Spleen (tissue), 11 donors: ENCODE measurements around the gene FGF14. TPM values are rescaled to one million over a fixed set of nuclear protein-coding genes. Genes with fewer than 3 reads are reported as not detected.

ENCODE experiments used
- DNase-seq: peaks from one replicate; pipeline ENCODE4 v3.0.0-alpha.2; 2020
- H3K27ac ChIP-seq, 8 donors: fragments of 200-600 bp; sonication (generic) in 7 of 8; 1 replicate in 4 of 8; 2 replicates in 4 of 8; pipeline versions ENCODE4 v1.5.0 to v1.8.0; 2016 to 2021; ENCODE audit warnings: inconsistent platforms in 4 of 8, mild to moderate bottlenecking in 4 of 8, moderate library complexity in 1 of 8
- H3K27me3 ChIP-seq, 7 donors: fragments of 200-600 bp; sonication (generic) in 6 of 7; replicated peaks in 1 of 7; 1 replicate in 4 of 7; 2 replicates in 3 of 7; pipeline versions ENCODE4 v1.5.0 to v1.8.0; 2016 to 2021; ENCODE audit warnings: inconsistent platforms in 3 of 7, mild to moderate bottlenecking in 1 of 7
- H3K36me3 ChIP-seq, 6 donors: fragments of 200-600 bp; sonication (generic) in 5 of 6; 1 replicate in 4 of 6; 2 replicates in 2 of 6; pipeline versions ENCODE4 v1.5.0 to v1.8.0; 2016 to 2021; ENCODE audit warnings: inconsistent platforms in 2 of 6
- H3K4me1 ChIP-seq, 6 donors: fragments of 200-600 bp; sonication (generic) in 5 of 6; 1 replicate in 3 of 6; 2 replicates in 3 of 6; pipeline versions ENCODE4 v1.5.0 to v1.8.0; 2016 to 2021; ENCODE audit warnings: inconsistent platforms in 3 of 6
- H3K4me3 ChIP-seq, 8 donors: fragments of 200-600 bp; sonication (generic) in 7 of 8; 1 replicate in 4 of 8; 2 replicates in 4 of 8; pipeline versions ENCODE4 v1.5.0 to v1.8.0; 2016 to 2021; ENCODE audit warnings: inconsistent platforms in 4 of 8, mild to moderate bottlenecking in 4 of 8, moderate library complexity in 2 of 8
- H3K9me3 ChIP-seq, 8 donors: fragments of 200-600 bp; sonication (generic) in 7 of 8; 1 replicate in 4 of 8; 2 replicates in 4 of 8; pipeline versions ENCODE4 v1.5.0 to v1.8.0; 2016 to 2021; ENCODE audit warnings: inconsistent platforms in 4 of 8
- POLR2A ChIP-seq, 3 donors: fragments of 450-650 bp; IDR thresholded peaks; one replicate each; pipeline ENCODE4 v1.5.1; 2017; ENCODE audit warnings: antibody characterized with exemption in 3 of 3, mild to moderate bottlenecking in 1 of 3
- POLR2AphosphoS5 ChIP-seq, 3 donors: sonication (generic); formaldehyde crosslinking; IDR thresholded peaks; one replicate each; pipeline ENCODE4 v1.5.1; 2017; ENCODE audit warnings: antibody characterized with exemption in 3 of 3
- WGBS, 5 donors: extraction: QIAGEN DNeasy Blood & Tissue Kit in 3 of 5; methylation state at CpG; one replicate each; pipeline versions ENCODE4 v1.1.5 to v1.1.7; 2013 to 2018; 5-methylcytosine and 5-hydroxymethylcytosine counted together
- intact Hi-C: fragments of 100-400 bp; cut with DNase I; formaldehyde crosslinking; loops from one replicate; pipeline ENCODE4 v1.15.0; 2023; ENCODE audit warnings: low total_unique reads
- polyA plus RNA-seq, 3 donors: library from polyadenylated mRNA; stranded (reverse); fragments of 200-250 nt; gene quantifications; one replicate each; pipeline ENCODE4 v1.2.1, GENCODE V29; 2013
- total RNA-seq, 7 donors: library from RNA; depleted of rRNA in 3 of 7; stranded (reverse); fragments of >200 nt in 3 of 7; fragmentation: NEBNext Ultra II Directional in 4 of 7; extraction: Animal tissue kit (Norgen Biotek cat#: 25700) in 4 of 7; gene quantifications; one replicate each; pipeline versions ENCODE4 v1.1.0 to v1.2.1, GENCODE V29; 2016 to 2021
- TF ChIP-seq, protein P1 (sequence below), 11 experiments: fragments of 200-600 bp in 7 of 11; fragments of 450-650 bp in 4 of 11; sonication (generic) in 4 of 11; IDR thresholded peaks in 8 of 11; conservative IDR thresholded peaks in 3 of 11; 1 replicate in 7 of 11; 2 replicates in 4 of 11; pipeline versions ENCODE4 v1.4.0 to v1.8.0; 2016 to 2021; ENCODE audit warnings: antibody characterized with exemption in 11 of 11, inconsistent platforms in 4 of 11, mild to moderate bottlenecking in 1 of 11
- donor health status: healthy with polysubstance abuse.
- donor health status: DM: no; HTN: no; CAD: no; lungs with moderate emphysema.
- donor health status: DM: no; HTN: no; CAD: no.
- donor health status: Bipolar disorder and iron deficiency.
- donor health status: healthy.
- donor health status: DM: no; HTN: no; CAD: no.
- donor health status: DM: yes; HTN: yes; CAD: no.

The FGF14 gene
- total and polyA plus RNA-seq, 10 donors: 0.03 to 1.1 (median 0.05) TPM; not detected in 3

DNA sequence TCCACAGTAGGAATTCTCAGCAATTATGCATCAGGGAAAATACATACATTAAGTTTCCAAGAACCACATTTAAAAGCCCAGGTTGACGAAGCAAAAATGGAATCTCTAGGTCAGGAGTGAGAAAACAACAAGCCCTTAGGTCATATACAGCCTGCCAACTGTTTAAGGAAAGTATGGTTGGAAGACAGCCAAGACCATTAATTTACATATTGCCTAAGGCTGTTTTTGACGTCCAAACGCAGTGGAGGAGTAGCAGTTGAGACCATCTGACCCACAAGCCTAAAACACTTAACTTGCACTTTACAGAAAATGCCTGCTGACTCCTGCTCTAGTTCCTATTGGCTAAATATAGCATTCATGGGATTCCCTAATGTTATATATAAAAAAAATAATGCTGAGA is 650.4 kb downstream of the FGF14 start:
- Histone ChIP-seq H3K27ac (no peak overlapping the region), H3K4me3 (no peak overlapping the region), H3K27me3 (peaks cover 0 to 7% (median 0%) of the 10 kb centered on the region in 7 donors), H3K36me3 (no peaks in the 10 kb centered on the region), H3K4me1 (no peaks in the 10 kb centered on the region), H3K9me3 (no peaks in the 10 kb centered on the region)
- TF ChIP-seq POLR2A (IDR thresholded peaks at IDR 0.05): no peak
- no peak for TF ChIP-seq POLR2AphosphoS5 (IDR thresholded peaks at IDR 0.05)
- TF ChIP-seq, protein P1, sequence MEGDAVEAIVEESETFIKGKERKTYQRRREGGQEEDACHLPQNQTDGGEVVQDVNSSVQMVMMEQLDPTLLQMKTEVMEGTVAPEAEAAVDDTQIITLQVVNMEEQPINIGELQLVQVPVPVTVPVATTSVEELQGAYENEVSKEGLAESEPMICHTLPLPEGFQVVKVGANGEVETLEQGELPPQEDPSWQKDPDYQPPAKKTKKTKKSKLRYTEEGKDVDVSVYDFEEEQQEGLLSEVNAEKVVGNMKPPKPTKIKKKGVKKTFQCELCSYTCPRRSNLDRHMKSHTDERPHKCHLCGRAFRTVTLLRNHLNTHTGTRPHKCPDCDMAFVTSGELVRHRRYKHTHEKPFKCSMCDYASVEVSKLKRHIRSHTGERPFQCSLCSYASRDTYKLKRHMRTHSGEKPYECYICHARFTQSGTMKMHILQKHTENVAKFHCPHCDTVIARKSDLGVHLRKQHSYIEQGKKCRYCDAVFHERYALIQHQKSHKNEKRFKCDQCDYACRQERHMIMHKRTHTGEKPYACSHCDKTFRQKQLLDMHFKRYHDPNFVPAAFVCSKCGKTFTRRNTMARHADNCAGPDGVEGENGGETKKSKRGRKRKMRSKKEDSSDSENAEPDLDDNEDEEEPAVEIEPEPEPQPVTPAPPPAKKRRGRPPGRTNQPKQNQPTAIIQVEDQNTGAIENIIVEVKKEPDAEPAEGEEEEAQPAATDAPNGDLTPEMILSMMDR (IDR thresholded peaks at IDR 0.05 in 8 of 11, conservative IDR thresholded peaks at IDR 0.05 in 3 of 11): no peak
- 5 to 12% (median 9%) methylated on average over 3 of the region's 3 CpGs for WGBS, 5 donors
- intact Hi-C loops: no loop called here
- DNase-seq: no peak

DNA sequence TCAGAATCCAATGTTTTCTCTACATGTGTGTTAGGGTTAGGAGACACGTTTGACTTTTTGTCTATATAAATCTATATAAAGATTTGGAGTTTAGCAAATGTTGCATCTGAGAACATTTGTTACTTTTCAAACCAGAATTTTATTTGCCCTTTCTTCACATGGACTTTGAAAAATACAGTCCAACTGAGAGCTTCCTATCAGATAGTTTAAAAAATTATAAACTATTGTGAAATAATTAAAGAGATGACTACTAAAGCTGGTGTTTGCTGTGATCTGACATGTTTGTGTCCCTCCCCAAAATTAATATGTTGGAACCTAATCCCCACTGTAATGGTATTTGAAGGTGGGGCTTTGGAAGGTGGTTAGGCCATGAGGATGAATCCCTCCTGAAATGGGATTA is 652.3 kb downstream of the FGF14 start:
- 81 to 94% (median 92%) methylated on average over 1 of the region's 1 CpG for WGBS, 5 donors
- no peaks in the 10 kb centered on the region for H3K9me3 ChIP-seq
- no peak for DNase-seq
- intact Hi-C loops: no loop called here
- TF ChIP-seq POLR2A (IDR thresholded peaks at IDR 0.05): no peak
- TF ChIP-seq POLR2AphosphoS5 (IDR thresholded peaks at IDR 0.05): no peak
- TF ChIP-seq, protein P1 (IDR thresholded peaks at IDR 0.05 in 8 of 11, conservative IDR thresholded peaks at IDR 0.05 in 3 of 11): no peak
- no peak overlapping the region for H3K27ac ChIP-seq
- H3K4me3 ChIP-seq: no peak overlapping the region
- H3K36me3 ChIP-seq: no peaks in the 10 kb centered on the region
- H3K4me1 ChIP-seq: no peaks in the 10 kb centered on the region
- H3K27me3 ChIP-seq: peaks cover 0 to 5% (median 0%) of the 10 kb centered on the region in 7 donors

DNA sequence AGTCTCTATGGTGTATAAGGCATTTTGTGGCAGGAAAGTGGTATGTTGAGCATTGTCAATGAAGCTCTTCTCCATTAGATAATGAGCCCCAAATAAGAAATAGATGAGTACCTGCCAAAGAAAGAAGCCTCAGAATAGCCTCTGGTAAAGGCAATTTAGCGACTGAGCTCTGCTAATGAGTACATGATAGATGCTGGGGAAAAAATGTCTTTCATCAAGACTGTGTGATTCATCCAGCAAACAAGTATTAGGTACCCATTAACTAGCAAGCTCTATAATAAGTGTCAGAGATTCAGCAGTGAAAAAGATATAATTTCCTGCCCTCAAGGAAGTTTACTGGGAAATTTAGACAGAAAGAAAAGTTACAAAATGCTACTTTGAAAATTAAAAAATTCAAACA is 654.8 kb downstream of the FGF14 start:
- no peaks in the 10 kb centered on the region for H3K9me3 ChIP-seq
- H3K4me3 ChIP-seq: no peak overlapping the region
- no peaks in the 10 kb centered on the region for H3K4me1 ChIP-seq
- H3K36me3 ChIP-seq: no peaks in the 10 kb centered on the region
- DNase-seq: no peak
- intact Hi-C loops: no loop called here
- no peak overlapping the region for H3K27ac ChIP-seq
- peaks cover 0 to 5% (median 0%) of the 10 kb centered on the region in 7 donors for H3K27me3 ChIP-seq
- WGBS, 5 donors: 85 to 93% (median 90%) methylated on average over 1 of the region's 1 CpG
- TF ChIP-seq, protein P1 (IDR thresholded peaks at IDR 0.05 in 8 of 11, conservative IDR thresholded peaks at IDR 0.05 in 3 of 11): no peak
- TF ChIP-seq POLR2AphosphoS5 (IDR thresholded peaks at IDR 0.05) (no peak), POLR2A (IDR thresholded peaks at IDR 0.05) (no peak)

DNA sequence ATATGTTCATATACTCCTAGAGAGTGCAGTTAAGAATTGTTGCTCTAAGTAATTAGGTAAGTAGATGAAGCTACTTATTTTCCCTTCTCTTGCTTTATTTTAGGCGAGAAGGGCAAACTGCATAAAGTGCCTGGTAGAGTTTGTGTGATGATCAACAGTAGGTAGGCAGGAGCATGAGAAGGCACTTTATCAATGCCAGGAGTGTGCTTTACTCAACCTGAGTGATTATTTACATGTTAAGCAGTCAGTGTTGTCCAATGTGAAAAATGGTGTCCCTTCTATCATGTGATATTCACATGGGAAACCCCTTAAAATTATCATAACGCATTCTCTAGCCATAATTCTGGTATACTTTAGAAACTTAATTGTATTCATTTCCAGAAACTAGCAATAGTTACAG is 655.3 kb downstream of the FGF14 start:
- Histone ChIP-seq H3K9me3 (no peaks in the 10 kb centered on the region), H3K27ac (no peak overlapping the region), H3K36me3 (no peaks in the 10 kb centered on the region), H3K27me3 (peaks cover 0 to 5% (median 0%) of the 10 kb centered on the region in 7 donors), H3K4me1 (no peaks in the 10 kb centered on the region), H3K4me3 (no peak overlapping the region)
- 84 to 96% (median 86%) methylated on average over 2 of the region's 2 CpGs for WGBS, 5 donors
- DNase-seq: no peak
- TF ChIP-seq POLR2AphosphoS5 (IDR thresholded peaks at IDR 0.05) (no peak), POLR2A (IDR thresholded peaks at IDR 0.05) (no peak)
- TF ChIP-seq, protein P1 (IDR thresholded peaks at IDR 0.05 in 8 of 11, conservative IDR thresholded peaks at IDR 0.05 in 3 of 11): no peak
- intact Hi-C loops: no loop called here
